ENCODE data around the gene ATIC. TPM values are rescaled to one million over a fixed set of nuclear protein-coding genes. Genes with fewer than 3 reads are reported as not detected.
"Not testable (repeated sequence)": the region's sequence is repeated elsewhere in the genome, so short reads cannot be mapped to it uniquely, and the experiment has no call there.

Gene ATIC
- total and polyA plus RNA-seq, 4 donors: 44.3 to 180 (median 75.9) TPM

DNA sequence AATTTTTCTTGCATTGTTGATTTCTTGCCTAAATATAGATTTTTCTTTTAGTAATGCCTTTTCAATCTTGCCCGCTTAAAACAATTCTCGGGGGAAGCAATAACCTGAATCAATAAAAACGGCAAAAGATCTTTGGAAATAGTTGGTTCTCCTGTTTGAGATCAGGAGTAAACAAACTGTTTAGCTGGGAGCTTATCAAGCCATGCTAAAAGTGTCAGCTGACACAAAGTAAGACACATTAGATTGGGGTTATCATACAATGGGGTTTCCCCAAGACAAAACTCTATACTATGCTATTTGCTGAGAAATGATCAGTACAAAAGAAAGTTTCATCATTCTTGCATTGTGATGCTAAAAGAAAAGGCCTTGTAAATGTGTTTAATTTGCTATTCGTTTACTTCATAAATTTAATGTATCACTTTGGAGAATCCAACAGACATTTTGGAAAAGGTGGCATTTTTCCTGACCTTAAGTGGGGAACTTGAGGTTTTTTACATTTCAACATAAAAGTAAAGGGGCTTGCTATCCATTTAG lies 46.5 kb downstream of the ATIC start:
- ATAC-seq (ENCODE audit: insufficient read depth, low FRiP score): no peak
- DNase-seq: no peak
- H3K4me1 ChIP-seq (ENCODE audit: control insufficient read depth in 5 of 5, insufficient read depth in 5 of 5, low read length in 5 of 5): peaks cover 0 to 9% (median 0%) of the 10 kb centered on the region in 5 donors
- no peaks in the 10 kb centered on the region for H3K27me3 ChIP-seq (ENCODE audit: control insufficient read depth in 3 of 3, insufficient read depth in 3 of 3, low read length in 2 of 3)
- H3K36me3 ChIP-seq (ENCODE audit: control insufficient read depth in 4 of 4, insufficient read depth in 4 of 4, low read length in 4 of 4): peaks cover 2 to 22% (median 9%) of the 10 kb centered on the region in 4 donors
- 90 to 95% methylated on average over 4 of the region's 4 CpGs for WGBS, 2 donors
- H3K9ac ChIP-seq (ENCODE audit: insufficient read depth in 1 of 2, low read length in 2 of 2): no peak overlapping the region
- H3K4me3 ChIP-seq: no peak overlapping the region
- no peaks in the 10 kb centered on the region for H3K9me3 ChIP-seq (ENCODE audit: control insufficient read depth in 4 of 4, insufficient read depth in 3 of 4, low read length in 3 of 4)
- no peak for TF ChIP-seq CTCF (IDR thresholded peaks at IDR 0.05; ENCODE audit: control extremely low read depth, extremely low read depth)
- no peak overlapping the region for H3K27ac ChIP-seq (ENCODE audit: low read depth in 1 of 2, low read length in 1 of 2)

GRCh38 chr2:215358891-215359575 lies 47.2 kb downstream of the ATIC start:
- ATAC-seq (ENCODE audit: insufficient read depth, low FRiP score): no peak
- WGBS, 2 donors: 90 to 92% methylated on average over 15 of the region's 15 CpGs
- peaks cover 2 to 28% (median 13%) of the 10 kb centered on the region in 4 donors for H3K36me3 ChIP-seq (ENCODE audit: control insufficient read depth in 4 of 4, insufficient read depth in 4 of 4, low read length in 4 of 4)

DNA sequence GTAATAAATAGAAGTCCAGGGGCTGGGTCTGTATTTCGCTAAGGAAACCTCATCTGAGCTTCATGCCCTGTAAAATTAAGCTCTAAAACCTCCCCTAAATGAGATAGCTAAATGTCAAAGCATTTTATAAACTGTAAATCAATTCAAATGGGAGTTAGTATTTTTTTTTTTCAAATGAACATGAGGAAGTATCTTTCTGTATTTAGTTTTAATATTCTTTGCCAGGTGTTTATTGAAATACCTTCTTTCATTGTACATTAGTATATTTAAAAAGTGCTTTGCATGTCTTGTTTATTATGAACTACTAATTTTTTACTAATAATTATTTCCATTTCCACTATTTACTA lies 47.7 kb downstream of the ATIC start:
- Histone ChIP-seq H3K9me3 (ENCODE audit: control insufficient read depth in 4 of 4, insufficient read depth in 3 of 4, low read length in 3 of 4) (no peaks in the 10 kb centered on the region), H3K9ac (ENCODE audit: insufficient read depth in 1 of 2, low read length in 2 of 2) (no peak overlapping the region), H3K27me3 (ENCODE audit: control insufficient read depth in 3 of 3, insufficient read depth in 3 of 3, low read length in 2 of 3) (no peaks in the 10 kb centered on the region), H3K36me3 (ENCODE audit: control insufficient read depth in 4 of 4, insufficient read depth in 4 of 4, low read length in 4 of 4) (peaks cover 2 to 33% (median 16%) of the 10 kb centered on the region in 4 donors), H3K4me3 (no peak overlapping the region), H3K4me1 (ENCODE audit: control insufficient read depth in 5 of 5, insufficient read depth in 5 of 5, low read length in 5 of 5) (peaks cover 0 to 4% (median 0%) of the 10 kb centered on the region in 5 donors), H3K27ac (ENCODE audit: low read depth in 1 of 2, low read length in 1 of 2) (no peak overlapping the region)
- DNase-seq (no peak), ATAC-seq (ENCODE audit: insufficient read depth, low FRiP score) (no peak)
- WGBS, 2 donors: 100% methylated on average over 1 of the region's 1 CpG
- TF ChIP-seq CTCF (IDR thresholded peaks at IDR 0.05; ENCODE audit: control extremely low read depth, extremely low read depth): no peak

More at GRCh38 chr2:215358891-215359575, 47.2 kb downstream of the ATIC start:
- Histone ChIP-seq H3K4me1 (ENCODE audit: control insufficient read depth in 5 of 5, insufficient read depth in 5 of 5, low read length in 5 of 5) (peaks cover 0 to 9% (median 0%) of the 10 kb centered on the region in 5 donors), H3K27me3 (ENCODE audit: control insufficient read depth in 3 of 3, insufficient read depth in 3 of 3, low read length in 2 of 3) (no peaks in the 10 kb centered on the region), H3K27ac (ENCODE audit: low read depth in 1 of 2, low read length in 1 of 2) (no peak overlapping the region), H3K4me3 (no peak overlapping the region), H3K9ac (ENCODE audit: insufficient read depth in 1 of 2, low read length in 2 of 2) (no peak overlapping the region), H3K9me3 (ENCODE audit: control insufficient read depth in 4 of 4, insufficient read depth in 3 of 4, low read length in 3 of 4) (no peaks in the 10 kb centered on the region)
- no peak for TF ChIP-seq CTCF (IDR thresholded peaks at IDR 0.05; ENCODE audit: control extremely low read depth, extremely low read depth)
- DNase-seq: no peak

DNA sequence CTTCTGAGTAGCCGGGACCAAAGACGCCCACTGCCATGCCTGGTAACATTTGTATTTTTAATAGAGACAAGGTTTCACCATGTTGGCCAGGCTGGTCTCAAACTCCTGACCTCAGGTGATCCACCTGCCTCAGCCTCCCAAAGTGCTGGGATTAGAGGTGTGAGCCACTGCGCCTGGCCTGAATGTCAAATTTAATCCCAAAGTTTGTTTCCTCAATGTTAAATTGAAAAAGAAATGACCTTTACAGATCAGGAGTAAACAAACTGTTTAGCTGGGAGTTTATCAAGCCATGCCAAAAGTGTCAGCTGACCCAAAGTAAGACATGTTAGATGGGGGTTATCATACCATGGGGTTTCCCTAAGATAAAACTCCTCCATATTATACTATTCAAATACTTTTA lies 48.2 kb downstream of the ATIC start:
- peaks cover 5 to 38% (median 20%) of the 10 kb centered on the region in 4 donors for H3K36me3 ChIP-seq (ENCODE audit: control insufficient read depth in 4 of 4, insufficient read depth in 4 of 4, low read length in 4 of 4)
- not testable (repeated sequence) for H3K4me1 ChIP-seq (ENCODE audit: control insufficient read depth in 5 of 5, insufficient read depth in 5 of 5, low read length in 5 of 5)

More for the DNA sequence above, 48.2 kb downstream of the ATIC start:
- H3K4me3 ChIP-seq; H3K9me3 ChIP-seq (ENCODE audit: control insufficient read depth in 4 of 4, insufficient read depth in 3 of 4, low read length in 3 of 4); ATAC-seq (ENCODE audit: insufficient read depth, low FRiP score); H3K27me3 ChIP-seq (ENCODE audit: control insufficient read depth in 3 of 3, insufficient read depth in 3 of 3, low read length in 2 of 3); DNase-seq; H3K9ac ChIP-seq (ENCODE audit: insufficient read depth in 1 of 2, low read length in 2 of 2); H3K27ac ChIP-seq (ENCODE audit: low read depth in 1 of 2, low read length in 1 of 2): not testable (repeated sequence)
- WGBS, 2 donors: 97 to 100% methylated on average over 3 of the region's 3 CpGs
